Spinal cord (tissue), 10 donors: Measurements from ENCODE around the gene DIS3L2. TPM values are rescaled to one million over a fixed set of nuclear protein-coding genes. Genes with fewer than 3 reads are reported as not detected.
A peak's percentile ranks its signal among the peaks of the same experiment; 100 is the strongest.

ENCODE experiments used
- DNase-seq, 6 donors: peaks; one replicate each; pipeline versions ENCODE4 v3.0.0 to v3.0.0-alpha.2; 2013 to 2015; ENCODE audit warnings: low spot score in 6 of 6, low read depth in 4 of 6
- H3K27ac ChIP-seq: one replicate; pipeline ENCODE4 v1.5.1; 2013; ENCODE audit warnings: low read depth, low read length, control low read depth
- H3K27me3 ChIP-seq: one replicate; pipeline ENCODE4 v1.6.1; 2013; ENCODE audit warnings: low read length; ENCODE audit not compliant: control insufficient read depth, insufficient read depth
- H3K36me3 ChIP-seq: one replicate; pipeline ENCODE4 v1.6.1; 2013; ENCODE audit warnings: low read length; ENCODE audit not compliant: control insufficient read depth, insufficient read depth
- H3K4me1 ChIP-seq: one replicate; pipeline ENCODE4 v1.6.1; 2013; ENCODE audit warnings: low read length; ENCODE audit not compliant: control insufficient read depth, insufficient read depth
- H3K4me3 ChIP-seq: one replicate; pipeline ENCODE4 v1.5.1; 2013; ENCODE audit warnings: low read depth, low read length, control low read depth
- H3K9me3 ChIP-seq: one replicate; pipeline ENCODE4 v1.6.1; 2013; ENCODE audit warnings: low read length; ENCODE audit not compliant: control insufficient read depth, insufficient read depth
- WGBS: methylation state at CpG from one replicate; pipeline ENCODE4 v1.1.5; 2013; ENCODE audit warnings: missing lambda C conversion rate; ENCODE audit not compliant: insufficient coverage; 5-methylcytosine and 5-hydroxymethylcytosine counted together
- polyA plus RNA-seq, 2 donors: library from polyadenylated mRNA; unstranded; fragments of 120-200 nt; gene quantifications; one replicate each; pipeline ENCODE4 v1.2.1, GENCODE V29; 2013; ENCODE audit not compliant: insufficient read length in 2 of 2
- total RNA-seq, 2 donors: library from RNA; depleted of rRNA in 1 of 2; stranded (reverse); fragments of 120-200 nt in 1 of 2; fragments of >200 nt in 1 of 2; gene quantifications; one replicate each; pipeline versions ENCODE4 v1.2.3 to v1.2.4, GENCODE V29; 2013 to 2014
- donor health status: healthy.

The DIS3L2 gene
- total and polyA plus RNA-seq, 4 donors, result 29.8 to 37.2 (median 33.2) TPM

- WGBS, result no CpG with 5 or more reads among the region's 2 CpGs
- no peak overlapping the region for H3K27ac ChIP-seq
- H3K36me3 ChIP-seq, result no peaks in the 10 kb centered on the region
- H3K9me3 ChIP-seq, result no peaks in the 10 kb centered on the region
- H3K4me3 ChIP-seq, result no peak overlapping the region
- no peak for DNase-seq
- no peaks in the 10 kb centered on the region for H3K27me3 ChIP-seq
- no peaks in the 10 kb centered on the region for H3K4me1 ChIP-seq
Measured at GRCh38 chr2:231996797-231997540, 35.5 kb downstream of the DIS3L2 start.

- no peaks in the 10 kb centered on the region for H3K4me1 ChIP-seq
Measured at GRCh38 chr2:231998046-231998445, 36.5 kb downstream of the DIS3L2 start.

GRCh38 chr2:232000439-232000838 is 38.9 kb downstream of the DIS3L2 start:
- no peak overlapping the region for H3K27ac ChIP-seq
- no peaks in the 10 kb centered on the region for H3K9me3 ChIP-seq
- no peaks in the 10 kb centered on the region for H3K4me1 ChIP-seq
- H3K4me3 ChIP-seq, result no peak overlapping the region
- H3K27me3 ChIP-seq, result no peaks in the 10 kb centered on the region
- WGBS, result no CpG with 5 or more reads among the region's 2 CpGs
- H3K36me3 ChIP-seq, result no peaks in the 10 kb centered on the region
- DNase-seq, result no peak

More at GRCh38 chr2:231998046-231998445, 36.5 kb downstream of the DIS3L2 start:
- H3K4me3 ChIP-seq, result no peak overlapping the region
- H3K27me3 ChIP-seq, result no peaks in the 10 kb centered on the region
- DNase-seq, result no peak
- H3K9me3 ChIP-seq, result no peaks in the 10 kb centered on the region
- H3K27ac ChIP-seq, result no peak overlapping the region
- no peaks in the 10 kb centered on the region for H3K36me3 ChIP-seq

DNA sequence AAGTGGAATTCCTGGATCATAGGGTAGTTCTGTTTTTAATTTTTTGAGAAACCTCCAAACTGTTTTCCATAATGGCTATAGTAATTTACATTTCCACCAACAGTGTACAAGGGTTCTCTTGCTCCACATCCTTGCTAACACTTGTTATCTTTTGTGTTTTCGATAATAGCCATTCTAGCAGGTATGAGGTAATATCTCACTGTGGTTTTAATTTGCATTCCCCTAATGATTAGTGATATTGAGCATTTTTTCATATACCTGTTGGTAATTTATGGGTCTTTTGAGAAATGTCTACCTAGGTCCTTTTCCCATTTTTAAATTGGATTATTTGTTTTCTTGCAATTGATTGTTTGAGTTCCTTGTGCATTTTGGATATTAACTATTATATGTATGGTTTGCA is 39.6 kb downstream of the DIS3L2 start:
- H3K36me3 ChIP-seq, result no peaks in the 10 kb centered on the region
- H3K9me3 ChIP-seq, result no peaks in the 10 kb centered on the region
- H3K27me3 ChIP-seq, result no peaks in the 10 kb centered on the region
- H3K27ac ChIP-seq, result no peak overlapping the region
- H3K4me1 ChIP-seq, result no peaks in the 10 kb centered on the region
- no peak overlapping the region for H3K4me3 ChIP-seq
- WGBS, result no CpG with 5 or more reads among the region's 1 CpG
- DNase-seq, result peak in 1 of 6 donors; percentile 19

DNA sequence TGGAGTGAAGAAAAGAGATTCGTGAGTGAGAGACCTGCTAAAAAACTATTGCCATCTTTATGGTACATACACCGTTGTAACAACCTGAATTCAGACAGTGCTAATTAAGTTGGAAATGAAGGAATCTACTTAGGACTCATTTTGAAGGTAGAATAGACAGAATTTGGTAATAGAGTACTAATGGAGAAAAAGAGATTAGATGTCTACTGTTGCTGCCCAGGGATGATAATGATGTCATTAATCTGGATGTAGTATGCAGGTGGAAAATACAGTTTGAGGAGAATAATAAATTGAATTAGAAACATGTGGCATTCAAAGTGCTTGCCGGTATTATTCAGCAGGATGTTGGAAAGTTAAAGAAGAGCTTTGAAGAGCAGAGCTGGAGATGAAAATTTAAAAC is 44.7 kb downstream of the DIS3L2 start:
- H3K4me1 ChIP-seq, result no peaks in the 10 kb centered on the region
- H3K27me3 ChIP-seq, result no peaks in the 10 kb centered on the region
- H3K27ac ChIP-seq, result no peak overlapping the region
- DNase-seq, result peak in 1 of 6 donors; percentile 51
- no peaks in the 10 kb centered on the region for H3K36me3 ChIP-seq
- H3K9me3 ChIP-seq, result no peaks in the 10 kb centered on the region
- H3K4me3 ChIP-seq, result no peak overlapping the region
- WGBS, result 80% methylated on average over 1 of the region's 3 CpGs

GRCh38 chr2:232008907-232009638 is 47.6 kb downstream of the DIS3L2 start:
- no peak overlapping the region for H3K27ac ChIP-seq
- H3K36me3 ChIP-seq, result no peaks in the 10 kb centered on the region
- no peaks in the 10 kb centered on the region for H3K9me3 ChIP-seq
- H3K4me1 ChIP-seq, result no peaks in the 10 kb centered on the region
- no peaks in the 10 kb centered on the region for H3K27me3 ChIP-seq
- H3K4me3 ChIP-seq, result no peak overlapping the region
- 76% methylated on average over 2 of the region's 4 CpGs for WGBS
- no peak for DNase-seq

GRCh38 chr2:232009639-232010274 is 48.2 kb downstream of the DIS3L2 start:
- Histone ChIP-seq H3K27ac (no peak overlapping the region), H3K4me3 (no peak overlapping the region), H3K36me3 (no peaks in the 10 kb centered on the region), H3K27me3 (no peaks in the 10 kb centered on the region), H3K4me1 (no peaks in the 10 kb centered on the region), H3K9me3 (no peaks in the 10 kb centered on the region)
- no peak for DNase-seq
- 89% methylated on average over 2 of the region's 4 CpGs for WGBS

GRCh38 chr2:232013701-232014353 is 52.3 kb downstream of the DIS3L2 start:
- Histone ChIP-seq H3K27me3 (no peaks in the 10 kb centered on the region), H3K27ac (no peak overlapping the region), H3K4me1 (no peaks in the 10 kb centered on the region), H3K36me3 (no peaks in the 10 kb centered on the region), H3K9me3 (no peaks in the 10 kb centered on the region), H3K4me3 (no peak overlapping the region)
- 62% methylated on average over 2 of the region's 3 CpGs for WGBS
- peak in 1 of 6 donors; percentile 7 for DNase-seq

DNA sequence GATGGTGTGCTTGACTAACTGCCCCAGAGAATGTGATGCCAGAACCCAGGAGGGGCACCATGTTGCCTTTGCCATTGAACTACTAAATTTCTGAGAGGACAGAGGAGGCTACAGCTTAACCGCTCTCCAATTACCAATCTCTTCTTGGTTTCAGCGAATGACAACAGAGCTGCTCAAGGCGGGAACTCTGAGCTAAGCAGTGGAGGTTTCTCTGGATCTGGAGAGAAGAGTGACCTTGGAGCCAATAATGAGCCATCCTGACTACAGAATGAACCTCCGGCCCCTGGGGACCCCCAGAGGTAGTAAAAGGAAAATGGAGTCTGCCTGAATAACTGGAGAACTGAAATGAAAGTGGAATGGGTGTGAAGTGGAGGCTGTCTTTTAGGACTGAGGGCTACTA is 53.2 kb downstream of the DIS3L2 start:
- Histone ChIP-seq H3K27me3 (no peaks in the 10 kb centered on the region), H3K27ac (no peak overlapping the region), H3K4me1 (no peaks in the 10 kb centered on the region), H3K36me3 (no peaks in the 10 kb centered on the region), H3K9me3 (no peaks in the 10 kb centered on the region), H3K4me3 (no peak overlapping the region)
- DNase-seq, result no peak
- 78% methylated on average over 3 of the region's 4 CpGs for WGBS
